Measurements from ENCODE around the gene PTPDC1.
A peak's percentile ranks its signal among the peaks of the same experiment; 100 is the strongest.
"Not testable (repeated sequence)": the region's sequence is repeated elsewhere in the genome, so short reads cannot be mapped to it uniquely, and the experiment has no call there.

PTPDC1 gene

GRCh38 chr9:94094219-94095145, 10.2 kb downstream of the PTPDC1 start:
- not testable (repeated sequence) for DNase-seq

- no peak for DNase-seq
Observed at GRCh38 chr9:94096819-94097577, 12.7 kb downstream of the PTPDC1 start.

GRCh38 chr9:94097788-94098414, 13.6 kb downstream of the PTPDC1 start:
- no peak for DNase-seq

- no peak for DNase-seq
Observed at GRCh38 chr9:94100152-94100879, 16.1 kb downstream of the PTPDC1 start.

- DNase-seq: no peak
Observed at GRCh38 chr9:94101162-94101853, 17.0 kb downstream of the PTPDC1 start.

GRCh38 chr9:94108584-94108983, 24.3 kb downstream of the PTPDC1 start:
- DNase-seq: no peak

GRCh38 chr9:94110821-94111252, 26.6 kb downstream of the PTPDC1 start:
- no peak for DNase-seq

GRCh38 chr9:94111446-94111845, 27.2 kb downstream of the PTPDC1 start:
- no peak for DNase-seq

- DNase-seq: no peak
Observed at GRCh38 chr9:94112716-94113465, 28.6 kb downstream of the PTPDC1 start.

- DNase-seq: not testable (repeated sequence)
Observed at GRCh38 chr9:94120088-94120487, 35.8 kb downstream of the PTPDC1 start.

GRCh38 chr9:94120854-94121376, 36.7 kb downstream of the PTPDC1 start:
- DNase-seq: no peak

GRCh38 chr9:94126844-94127243, 42.6 kb downstream of the PTPDC1 start:
- DNase-seq: no peak

GRCh38 chr9:94127806-94128205, 43.5 kb downstream of the PTPDC1 start:
- DNase-seq: peak; percentile 22 to 38

GRCh38 chr9:94128580-94128979, 44.3 kb downstream of the PTPDC1 start:
- DNase-seq: no peak

- DNase-seq: no peak
Observed at GRCh38 chr9:94134629-94135028, 50.4 kb downstream of the PTPDC1 start.

GRCh38 chr9:94135222-94135621, 51.0 kb downstream of the PTPDC1 start:
- DNase-seq: no peak

GRCh38 chr9:94139672-94140417, 55.6 kb downstream of the PTPDC1 start:
- no peak for DNase-seq

GRCh38 chr9:94140418-94140780, 56.1 kb downstream of the PTPDC1 start:
- no peak for DNase-seq

GRCh38 chr9:94140791-94141790, 56.8 kb downstream of the PTPDC1 start:
- DNase-seq: no peak

All from inflammatory macrophage (primary cell).